HG02678 (cell line): ENCODE results near the gene PGM2L1.
"Not testable (repeated sequence)": the region's sequence is repeated elsewhere in the genome, so short reads cannot be mapped to it uniquely, and the experiment has no call there.

Source experiments
- ATAC-seq: cut with Tn5 transposase; IDR thresholded peaks from one replicate; pipeline ENCODE4 v1.9.1; 2021; ENCODE audit warnings: mild to moderate bottlenecking, moderate library complexity; ENCODE audit not compliant: unreplicated experiment

Gene PGM2L1

GRCh38 chr11:74341921-74342320, 56.3 kb downstream of the PGM2L1 start:
- no peak for ATAC-seq

- ATAC-seq = no peak
Measured at GRCh38 chr11:74339619-74340018, 58.6 kb downstream of the PGM2L1 start.

GRCh38 chr11:74338963-74339362, 59.3 kb downstream of the PGM2L1 start:
- ATAC-seq = no peak

GRCh38 chr11:74333193-74333592, 65.0 kb downstream of the PGM2L1 start:
- no peak for ATAC-seq

DNA sequence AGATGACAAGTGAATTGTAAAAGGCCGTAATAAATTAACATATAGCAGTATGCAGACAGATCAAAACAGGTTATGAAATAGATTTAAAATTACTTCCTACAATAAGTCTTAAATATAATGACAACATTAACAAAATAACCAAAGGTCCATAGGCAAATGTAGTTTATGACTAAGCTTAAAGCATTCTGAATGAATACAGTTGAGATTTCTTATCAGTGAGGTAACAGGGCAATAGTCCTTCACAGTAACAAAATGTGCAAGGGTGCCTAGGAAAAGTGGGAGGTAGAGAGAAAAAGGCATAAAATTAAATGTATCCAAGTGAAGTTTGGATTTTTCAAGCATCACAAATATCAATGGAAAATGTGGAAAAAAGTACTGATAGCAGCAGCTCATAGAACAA, 65.9 kb downstream of the PGM2L1 start:
- no peak for ATAC-seq

DNA sequence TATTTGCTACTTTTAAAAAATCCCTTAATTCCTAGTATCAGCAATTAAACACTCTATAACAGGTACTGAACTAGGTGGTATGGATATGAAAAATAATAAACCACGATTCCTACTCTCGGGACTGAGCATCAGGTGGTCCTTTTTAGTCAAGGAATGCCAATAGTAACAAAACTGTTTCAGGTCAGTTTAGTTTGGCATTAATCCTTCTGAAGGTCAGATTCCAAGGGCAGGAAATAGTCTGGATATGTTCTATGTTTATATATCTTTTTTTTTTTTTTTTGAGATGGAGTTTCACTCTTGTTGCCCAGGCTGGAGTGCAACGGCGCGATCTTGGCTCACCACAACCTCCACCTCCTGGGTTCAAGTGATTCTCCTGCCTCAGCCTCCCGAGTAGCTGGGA, 67.2 kb downstream of the PGM2L1 start:
- not testable (repeated sequence) for ATAC-seq

DNA sequence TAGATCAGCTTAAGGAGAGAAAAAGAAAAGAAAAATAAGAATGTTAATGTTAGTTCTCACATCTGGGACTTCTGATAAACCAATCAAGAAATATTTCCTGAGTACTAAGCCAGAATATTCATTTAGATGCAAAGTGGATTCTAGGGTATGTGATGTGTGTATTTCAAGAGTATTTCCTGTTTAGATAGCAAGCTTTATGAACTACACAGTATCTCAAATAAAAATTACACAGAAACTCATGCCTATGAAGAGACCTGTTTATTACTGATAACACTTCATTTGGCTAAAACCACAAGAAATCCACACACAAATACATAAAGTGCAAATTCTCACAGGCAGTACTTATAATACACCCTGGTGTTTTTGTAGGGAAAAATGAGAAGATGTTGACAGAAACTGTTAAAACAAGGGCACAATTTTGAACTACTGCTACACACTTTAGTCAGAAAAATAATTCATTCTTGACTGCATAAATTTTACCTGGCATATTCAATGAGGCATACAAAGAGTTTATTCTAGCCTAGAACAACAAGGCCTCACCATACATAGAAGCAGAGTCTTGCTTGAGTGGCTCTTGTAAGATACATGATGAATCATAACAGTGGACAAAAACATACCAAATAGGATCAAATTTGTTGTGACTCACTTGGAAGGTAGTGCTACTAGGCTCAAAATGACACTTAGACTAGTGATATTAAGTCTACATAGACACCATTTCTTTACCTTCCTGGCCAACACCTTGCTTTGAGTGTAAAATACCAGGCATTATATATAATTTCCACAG, 68.0 kb downstream of the PGM2L1 start:
- ATAC-seq = no peak

DNA sequence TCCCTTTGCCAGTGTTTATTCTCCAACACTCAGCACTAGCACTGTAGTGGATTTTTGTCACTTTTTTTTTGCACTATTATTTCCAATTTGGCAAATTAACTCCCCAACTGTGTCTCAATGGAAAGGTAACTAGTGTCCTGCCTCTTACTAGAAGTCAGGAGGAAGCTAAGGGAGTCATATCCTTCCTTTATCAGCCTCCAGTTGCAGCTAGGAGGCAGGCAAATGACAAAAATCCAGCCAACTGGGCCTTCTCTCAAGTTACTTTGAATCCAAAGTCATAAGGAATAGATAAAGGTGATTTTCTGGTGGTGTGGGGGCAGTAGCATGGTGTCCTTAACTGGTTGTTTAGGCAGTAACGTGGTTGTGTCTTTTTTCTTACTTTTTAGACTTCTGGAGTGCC, 71.2 kb downstream of the PGM2L1 start:
- ATAC-seq = no peak

DNA sequence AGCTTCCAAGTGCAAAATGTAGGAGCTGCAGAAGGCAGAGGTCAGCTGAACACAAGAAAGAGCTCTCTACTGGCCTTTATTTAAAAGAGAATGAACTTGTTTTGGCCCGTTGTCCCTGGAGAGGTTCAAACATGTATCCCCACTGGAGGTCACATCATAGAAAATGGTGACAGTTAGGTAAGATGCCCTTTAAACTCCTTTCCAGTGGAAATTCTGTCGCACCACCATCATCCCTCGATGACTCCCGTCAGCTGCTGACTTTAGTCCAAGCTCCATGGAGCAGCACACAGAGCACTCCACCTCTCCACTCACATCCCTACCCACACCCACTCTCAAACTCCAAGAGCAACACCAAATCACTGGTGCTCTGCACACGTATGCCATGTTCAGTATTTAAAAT, 71.6 kb downstream of the PGM2L1 start:
- ATAC-seq = no peak

- ATAC-seq = no peak
Measured at GRCh38 chr11:74325649-74326645, 72.3 kb downstream of the PGM2L1 start.

GRCh38 chr11:74322667-74323066, 75.6 kb downstream of the PGM2L1 start:
- no peak for ATAC-seq

- no peak for ATAC-seq
Measured at GRCh38 chr11:74321487-74322188, 76.6 kb downstream of the PGM2L1 start.

- ATAC-seq = no peak
Measured at GRCh38 chr11:74320538-74320937, 77.7 kb downstream of the PGM2L1 start.

DNA sequence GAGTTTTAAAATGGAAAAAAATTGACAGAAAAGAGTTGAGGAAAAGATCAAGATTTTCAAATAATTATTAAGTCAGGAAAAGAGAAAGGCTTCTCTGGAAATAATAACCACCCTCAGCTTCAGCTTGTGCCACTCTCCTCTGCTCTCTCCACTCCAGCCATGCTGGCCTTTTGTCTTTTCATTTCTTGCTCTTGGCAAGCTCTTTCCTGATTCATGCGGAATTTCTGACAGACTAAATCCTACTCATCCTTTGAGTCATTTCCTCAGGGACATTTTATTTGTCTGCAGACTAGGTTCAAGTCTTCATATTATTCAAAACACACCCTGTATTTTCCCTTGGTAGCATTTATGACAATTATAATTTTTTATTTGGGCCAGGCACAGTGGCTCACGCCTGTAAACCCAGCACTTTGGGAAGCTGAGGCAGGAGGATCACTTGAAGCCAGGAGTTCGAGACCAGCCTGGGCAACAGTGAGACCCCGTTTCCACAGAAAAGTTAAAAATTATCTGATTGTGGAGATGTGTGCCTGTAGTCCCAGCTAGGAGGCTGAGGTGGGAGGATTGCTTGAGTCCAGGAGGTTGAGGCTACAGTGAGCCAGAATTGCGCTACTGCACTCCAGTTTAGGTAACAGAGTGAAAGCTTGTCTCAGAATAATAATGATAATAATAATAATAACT, 79.0 kb downstream of the PGM2L1 start:
- ATAC-seq = no peak

DNA sequence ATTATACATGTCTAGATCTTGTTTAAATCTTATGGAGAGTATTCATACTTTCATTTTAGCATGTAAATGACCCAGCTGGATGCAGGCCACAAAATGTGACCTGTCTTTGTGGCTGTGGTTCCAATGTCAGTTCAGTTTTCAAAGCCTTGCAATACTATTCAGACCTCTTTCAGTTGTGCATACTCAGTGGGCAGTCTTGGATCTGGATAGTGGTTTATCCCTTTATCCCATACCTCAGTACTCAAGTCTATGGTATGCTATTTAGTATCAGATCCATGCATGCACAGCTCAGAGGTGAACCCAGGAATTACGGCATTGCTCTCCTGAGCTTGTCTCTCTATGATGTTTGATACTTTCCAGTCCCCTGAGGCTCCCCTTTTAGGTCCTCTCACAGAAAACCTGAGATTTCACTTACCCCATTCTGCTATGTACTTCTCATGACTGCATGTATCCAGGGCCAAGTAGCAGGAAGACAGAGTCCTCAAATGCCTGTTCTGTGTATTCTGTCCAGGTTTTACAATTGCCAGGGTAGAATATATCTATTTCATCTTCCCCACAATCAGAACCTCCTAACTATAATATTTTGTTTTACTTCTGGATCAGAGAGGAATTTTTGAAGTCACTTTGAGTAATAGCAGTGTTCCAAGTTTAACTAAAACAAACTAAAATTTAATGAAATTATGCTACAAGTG, 79.8 kb downstream of the PGM2L1 start:
- ATAC-seq = no peak

DNA sequence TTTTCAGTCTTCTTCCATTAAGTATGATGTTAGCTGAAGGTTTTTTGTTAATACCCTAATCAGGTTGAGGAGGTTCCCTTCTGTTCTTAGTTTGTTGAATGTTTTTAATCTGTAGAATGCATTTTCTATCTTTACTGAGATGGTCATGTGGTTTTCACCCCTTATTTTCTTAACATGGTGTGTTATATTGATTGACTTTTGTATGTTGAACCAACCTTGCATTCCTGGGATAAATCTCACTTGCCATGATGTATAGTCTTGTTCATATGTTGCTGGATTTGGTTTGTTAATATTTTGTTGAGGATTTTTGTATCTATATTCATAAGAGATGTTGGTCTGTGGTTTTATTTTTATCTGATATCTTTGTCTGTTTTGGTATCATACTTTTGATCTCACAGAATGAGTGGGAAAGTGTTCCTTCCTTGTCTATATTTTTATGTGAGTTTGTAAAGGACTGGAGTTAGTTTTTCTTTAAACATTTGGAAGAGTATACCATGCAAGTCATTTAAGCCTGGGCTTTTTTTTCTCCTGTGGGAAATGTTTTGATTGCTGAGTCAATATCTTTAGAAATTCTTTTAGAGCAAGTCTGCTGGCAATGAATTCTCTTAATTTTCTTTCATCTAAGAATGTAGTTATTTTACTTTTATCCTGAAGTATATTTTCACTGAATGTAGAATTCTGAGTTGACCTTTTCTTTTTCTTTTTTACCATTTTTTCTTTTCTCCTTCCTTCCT, 81.3 kb downstream of the PGM2L1 start:
- no peak for ATAC-seq

DNA sequence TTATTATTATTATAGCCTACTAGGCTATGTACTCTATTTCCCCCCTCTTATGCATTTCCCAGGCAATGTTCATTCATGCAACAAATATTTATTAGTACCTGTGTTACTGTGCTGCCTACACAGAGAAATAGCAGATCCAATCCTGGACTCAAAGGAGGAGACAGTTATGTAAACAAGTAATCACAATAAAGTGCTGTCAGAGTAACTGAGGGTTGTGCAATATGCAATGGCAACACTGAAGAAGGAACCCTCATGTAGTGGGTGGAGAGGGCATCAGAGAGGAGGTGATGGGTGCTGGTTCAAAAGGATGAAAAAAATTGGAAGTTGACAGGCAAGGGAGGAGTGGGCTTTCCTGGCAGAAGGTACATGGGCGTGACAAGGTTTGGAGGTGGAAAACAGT, 85.9 kb downstream of the PGM2L1 start:
- no peak for ATAC-seq

DNA sequence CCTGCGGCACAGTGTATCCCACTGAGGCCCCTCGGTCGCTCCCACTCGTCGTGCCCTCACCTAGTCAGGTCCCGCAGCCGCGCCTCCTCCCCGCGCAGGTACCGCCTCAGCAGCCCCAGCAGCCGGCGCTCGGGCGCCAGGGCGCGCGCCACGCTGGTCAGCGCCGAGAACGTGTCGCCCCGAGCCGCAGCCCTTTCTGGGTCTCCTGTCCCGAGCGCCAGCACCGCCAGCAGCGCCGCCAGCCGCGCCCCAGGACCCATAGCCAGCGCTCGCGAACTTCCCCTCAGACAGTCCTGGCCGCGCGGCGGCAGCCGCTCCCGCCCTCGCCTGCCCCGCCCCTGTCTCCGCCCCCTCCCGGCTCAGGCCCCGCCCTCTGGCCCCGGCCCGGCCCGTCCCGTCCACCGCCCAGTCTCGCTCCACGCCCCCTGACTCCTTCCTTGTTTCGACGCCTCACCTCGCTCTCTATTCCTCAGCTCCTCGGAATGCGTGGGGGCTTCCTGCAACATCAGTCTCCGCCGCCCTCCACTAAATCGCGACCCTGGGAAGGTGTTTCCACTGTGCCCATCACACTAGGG, 86.8 kb downstream of the PGM2L1 start, which contains the start of gene P4HA3:
Gene P4HA3 (minus strand): TSS at position 289 of the 575 bp plus-strand sequence. CDS start 29 bp downstream, at position 260.
- ATAC-seq = no peak

DNA sequence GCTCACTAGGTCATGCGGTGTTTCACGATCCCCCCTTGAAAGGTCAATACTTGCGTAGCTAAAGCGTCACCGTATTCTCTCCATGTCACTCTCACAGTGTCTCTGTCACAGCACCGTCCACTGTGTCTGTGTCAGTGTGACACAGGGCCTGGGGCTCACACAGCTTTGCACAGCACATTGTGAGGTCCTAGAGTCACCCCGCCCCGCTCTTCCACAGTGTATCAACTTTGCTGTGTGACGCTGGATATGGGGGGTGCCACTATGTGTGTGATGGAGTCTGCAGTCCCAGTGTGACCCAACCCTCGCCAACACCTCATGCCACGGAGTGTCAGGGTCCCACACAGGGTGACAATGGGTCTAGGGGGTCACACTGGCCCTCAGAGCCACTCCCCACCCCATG, 87.4 kb downstream of the PGM2L1 start:
- no peak for ATAC-seq
